Activated naive CD8-positive, alpha-beta T cell treated with anti-CD3 and anti-CD28 coated beads for 36 hours (primary cell): Measurements from ENCODE around the gene TAF5L. TPM values are rescaled to one million over a fixed set of nuclear protein-coding genes. Genes with fewer than 3 reads are reported as not detected.
A peak's percentile ranks its signal among the peaks of the same experiment; 100 is the strongest.

Experiments used
- DNase-seq: peaks from one replicate; pipeline ENCODE4 v3.0.0; 2021
- H3K27ac Mint-ChIP-seq: one replicate; pipeline ENCODE4 v1.8.0; 2022; ENCODE audit warnings: mild to moderate bottlenecking, moderate library complexity, mixed read lengths
- H3K27me3 Mint-ChIP-seq: one replicate; pipeline ENCODE4 v1.8.0; 2022; ENCODE audit warnings: mild to moderate bottlenecking, mixed read lengths
- H3K36me3 Mint-ChIP-seq: one replicate; pipeline ENCODE4 v1.8.0; 2021; ENCODE audit warnings: mild to moderate bottlenecking, mixed read lengths
- H3K4me1 Mint-ChIP-seq: one replicate; pipeline ENCODE4 v1.8.0; 2021; ENCODE audit warnings: mixed read lengths
- H3K4me3 Mint-ChIP-seq: one replicate; pipeline ENCODE4 v1.8.0; 2022; ENCODE audit warnings: mild to moderate bottlenecking, moderate library complexity, mixed read lengths
- H3K9me3 Mint-ChIP-seq: one replicate; pipeline ENCODE4 v1.8.0; 2022; ENCODE audit warnings: mixed read lengths
- total RNA-seq, 2 experiments: library from RNA; stranded (reverse); gene quantifications; one replicate each; pipeline ENCODE4 v1.2.3, GENCODE V29; 2021

The TAF5L gene
- total RNA-seq = 10 to 100 TPM; 28.0 to 32.2 TPM

DNA sequence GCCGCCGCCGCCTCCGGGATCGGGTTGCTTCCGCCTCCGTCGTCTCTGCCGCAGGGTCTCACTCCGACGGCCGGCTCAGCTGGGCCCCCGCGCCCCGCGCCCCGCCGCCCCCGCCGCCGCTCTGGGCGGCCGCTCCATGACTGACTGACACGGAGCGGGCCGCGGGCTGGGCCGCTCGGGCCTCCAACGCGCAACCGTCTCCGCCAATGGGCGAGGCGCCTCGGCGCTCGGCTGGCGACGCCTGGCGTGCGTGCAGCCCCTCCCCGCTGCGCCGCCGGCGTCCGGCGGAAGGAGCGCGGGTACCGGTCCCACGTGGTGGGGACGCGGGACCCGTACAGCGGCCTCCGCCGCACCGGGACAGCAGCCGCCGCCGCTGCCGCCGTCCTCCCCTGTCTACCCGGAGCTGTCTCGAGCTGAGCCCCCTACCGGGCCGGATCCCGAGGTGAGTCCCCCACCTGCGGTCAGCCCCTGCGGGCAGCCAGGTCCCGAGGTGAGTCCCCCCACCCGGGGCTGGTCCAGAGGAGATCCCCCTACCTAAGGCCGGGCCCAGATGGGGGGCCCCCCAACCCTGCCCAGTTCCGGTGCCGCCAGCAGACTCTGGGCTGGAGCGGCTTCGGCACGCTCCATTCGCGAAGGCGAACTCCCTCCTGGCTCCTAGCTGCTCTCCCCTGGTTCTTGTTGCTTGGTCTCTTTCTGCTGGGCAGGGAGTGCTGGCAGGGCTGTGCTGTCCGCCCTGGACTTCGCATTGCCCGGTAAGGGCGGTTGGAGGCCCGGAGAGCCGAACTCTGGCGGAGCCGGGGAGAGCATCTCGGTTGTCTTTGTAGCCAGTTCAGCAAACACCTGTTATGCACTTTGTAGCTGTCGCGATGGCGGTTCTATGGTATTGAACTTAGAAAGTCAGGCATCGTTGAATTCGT lies at the start of gene TAF5L, which contains the start of gene URB2:
TSS of gene TAF5L (minus strand) at position 208 of the 917 bp plus-strand sequence. CDS start 11,640 bp downstream, outside the sequence.
TSS of gene URB2 (plus strand) at position 333 of the 917 bp plus-strand sequence. CDS start 1,387 bp downstream, outside the sequence.
- H3K4me3 Mint-ChIP-seq = peak within 1 kb of the TSS; percentile 99
- peak within 1 kb of the TSS; percentile 97 for H3K27ac Mint-ChIP-seq
- H3K27me3 Mint-ChIP-seq = no peaks in the 10 kb centered on the region
- peaks cover 60% of the 10 kb centered on the region for H3K4me1 Mint-ChIP-seq
- peaks cover 33% of the 10 kb centered on the region for H3K36me3 Mint-ChIP-seq
- DNase-seq = peak; percentile 95
- H3K9me3 Mint-ChIP-seq = no peaks in the 10 kb centered on the region

DNA sequence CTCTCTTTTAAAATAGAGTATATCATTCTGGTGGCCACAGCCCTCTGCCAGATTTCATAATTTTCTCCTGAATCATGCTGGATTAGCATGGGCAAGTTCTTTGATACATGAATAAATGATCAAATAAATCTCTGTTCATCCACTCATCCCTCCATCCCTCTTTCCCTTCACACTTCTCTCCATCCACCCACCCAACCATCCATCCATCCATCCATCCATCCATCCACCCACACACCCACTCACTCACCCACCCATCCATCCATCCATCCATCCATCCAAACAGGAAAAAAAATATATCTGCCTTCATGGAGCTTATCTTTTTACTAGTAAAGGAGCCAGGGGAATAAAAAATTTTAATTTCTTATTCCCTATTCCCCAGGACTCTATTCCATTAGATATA lies 49.5 kb upstream of the TAF5L start:
- Mint-ChIP-seq H3K4me1 (peaks cover 7% of the 10 kb centered on the region), H3K36me3 (peaks cover 6% of the 10 kb centered on the region), H3K4me3 (no peak overlapping the region), H3K9me3 (no peaks in the 10 kb centered on the region), H3K27me3 (no peaks in the 10 kb centered on the region), H3K27ac (no peak overlapping the region)
- DNase-seq = no peak

DNA sequence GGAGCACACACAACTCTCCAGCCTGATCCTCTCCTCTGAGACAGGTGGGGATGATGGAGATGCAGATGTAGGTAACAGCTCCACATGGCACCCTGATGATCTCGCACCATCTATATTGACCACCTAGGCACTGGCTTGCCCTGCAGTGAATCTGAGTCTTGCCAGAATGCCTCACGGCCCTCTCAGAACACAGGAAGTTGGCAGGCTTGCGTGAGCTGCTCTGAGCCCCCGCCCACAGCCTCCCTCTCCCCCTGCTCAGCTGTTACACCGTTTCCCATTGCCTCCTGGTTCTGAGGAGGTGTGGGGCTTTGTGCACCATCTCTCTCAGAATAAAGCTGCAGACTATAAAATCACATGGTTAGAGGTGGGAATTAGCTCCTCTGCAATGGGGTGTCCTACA lies 48.1 kb upstream of the TAF5L start:
- Mint-ChIP-seq H3K27ac (no peak overlapping the region), H3K9me3 (no peaks in the 10 kb centered on the region), H3K27me3 (no peaks in the 10 kb centered on the region), H3K4me3 (no peak overlapping the region), H3K36me3 (peaks cover 8% of the 10 kb centered on the region), H3K4me1 (peaks cover 7% of the 10 kb centered on the region)
- DNase-seq = no peak

DNA sequence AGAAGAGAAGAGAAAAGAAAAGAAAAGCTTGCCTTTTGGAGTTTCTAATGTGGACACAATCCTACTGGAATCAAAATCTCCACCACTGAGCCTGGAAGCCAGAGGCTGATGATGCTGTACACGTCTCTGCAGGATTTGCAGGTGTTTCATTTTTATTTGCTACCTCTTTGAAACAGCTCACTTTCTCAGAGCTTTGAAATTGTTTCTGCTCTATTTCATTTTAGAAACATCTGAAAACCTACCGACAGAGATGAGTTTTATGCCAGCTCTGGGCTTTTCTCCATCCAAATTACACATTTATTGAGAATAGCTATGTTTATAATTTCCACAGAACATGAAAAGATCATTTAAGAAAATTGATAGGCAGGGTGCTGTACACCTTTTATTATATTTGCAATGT lies 46.3 kb upstream of the TAF5L start:
- H3K4me3 Mint-ChIP-seq = no peak overlapping the region
- DNase-seq = no peak
- no peaks in the 10 kb centered on the region for H3K27me3 Mint-ChIP-seq
- H3K27ac Mint-ChIP-seq = no peak overlapping the region
- H3K36me3 Mint-ChIP-seq = peaks cover 13% of the 10 kb centered on the region
- no peaks in the 10 kb centered on the region for H3K9me3 Mint-ChIP-seq
- peaks cover 7% of the 10 kb centered on the region for H3K4me1 Mint-ChIP-seq

DNA sequence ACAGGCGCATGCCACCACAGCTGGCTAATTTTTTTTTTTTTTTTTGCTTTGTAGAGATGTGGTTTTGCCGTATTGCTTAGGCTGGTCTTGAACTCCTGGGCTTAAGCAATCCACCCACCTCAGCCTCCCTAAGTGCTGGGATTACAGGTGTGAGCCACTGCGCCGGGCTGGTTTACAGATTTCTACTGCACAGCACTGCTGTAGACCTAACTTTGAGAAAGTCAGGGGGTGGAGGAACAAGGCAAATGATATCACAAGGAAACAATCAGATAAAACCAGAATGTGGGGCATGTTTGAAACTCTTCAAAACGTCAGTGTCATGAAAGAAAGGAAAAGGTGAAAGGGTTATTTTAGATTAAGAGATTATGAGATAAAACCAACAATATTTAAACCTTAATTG lies 45.4 kb upstream of the TAF5L start:
- Mint-ChIP-seq H3K9me3 (no peaks in the 10 kb centered on the region), H3K27ac (no peak overlapping the region), H3K4me3 (no peak overlapping the region), H3K36me3 (peaks cover 13% of the 10 kb centered on the region), H3K27me3 (no peaks in the 10 kb centered on the region), H3K4me1 (peaks cover 7% of the 10 kb centered on the region)
- no peak for DNase-seq

DNA sequence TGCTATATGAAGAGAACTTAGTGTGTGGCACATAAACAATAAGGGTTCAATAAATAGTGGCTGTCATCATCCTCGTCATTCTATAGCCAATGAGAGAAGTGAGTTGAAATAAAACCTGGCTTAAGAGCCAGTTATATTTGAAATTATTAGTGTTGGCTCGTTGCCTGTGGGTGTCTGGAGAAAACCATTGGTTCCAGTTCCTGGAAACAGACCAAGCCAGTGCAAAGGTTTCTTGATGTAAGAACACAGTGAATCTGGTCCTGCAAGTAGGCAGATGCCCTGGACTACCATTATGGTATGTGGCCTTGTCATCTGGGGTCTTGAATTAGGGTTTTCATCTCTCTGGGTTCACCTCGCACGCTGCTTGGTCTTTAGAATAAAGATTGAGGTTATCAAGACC lies 43.4 kb upstream of the TAF5L start:
- Mint-ChIP-seq H3K36me3 (peaks cover 15% of the 10 kb centered on the region), H3K4me1 (peaks cover 5% of the 10 kb centered on the region), H3K27ac (no peak overlapping the region), H3K9me3 (no peaks in the 10 kb centered on the region), H3K4me3 (no peak overlapping the region), H3K27me3 (no peaks in the 10 kb centered on the region)
- DNase-seq = no peak

DNA sequence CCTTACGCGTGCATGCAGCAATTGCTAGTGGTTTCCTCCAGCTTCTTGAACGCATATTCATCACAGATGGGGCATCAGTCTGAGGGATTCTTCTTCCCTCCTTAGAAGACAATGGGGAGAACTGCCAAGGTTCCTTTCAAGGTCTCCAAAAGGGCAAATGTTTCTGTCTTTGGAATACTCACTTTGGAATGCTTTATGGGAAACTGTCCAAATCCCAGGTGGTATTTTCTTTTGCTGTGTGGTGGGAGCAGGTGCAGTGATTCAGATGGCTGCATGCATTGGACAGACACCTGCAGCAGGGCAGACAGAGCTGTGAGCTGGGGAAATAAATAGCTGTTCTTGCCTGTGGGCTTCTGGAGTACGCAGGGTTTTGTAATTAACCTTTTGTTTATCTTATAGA lies 40.7 kb upstream of the TAF5L start:
- Mint-ChIP-seq H3K9me3 (no peaks in the 10 kb centered on the region), H3K4me3 (no peak overlapping the region), H3K36me3 (peaks cover 19% of the 10 kb centered on the region), H3K27ac (no peak overlapping the region), H3K4me1 (no peaks in the 10 kb centered on the region), H3K27me3 (no peaks in the 10 kb centered on the region)
- DNase-seq = no peak

DNA sequence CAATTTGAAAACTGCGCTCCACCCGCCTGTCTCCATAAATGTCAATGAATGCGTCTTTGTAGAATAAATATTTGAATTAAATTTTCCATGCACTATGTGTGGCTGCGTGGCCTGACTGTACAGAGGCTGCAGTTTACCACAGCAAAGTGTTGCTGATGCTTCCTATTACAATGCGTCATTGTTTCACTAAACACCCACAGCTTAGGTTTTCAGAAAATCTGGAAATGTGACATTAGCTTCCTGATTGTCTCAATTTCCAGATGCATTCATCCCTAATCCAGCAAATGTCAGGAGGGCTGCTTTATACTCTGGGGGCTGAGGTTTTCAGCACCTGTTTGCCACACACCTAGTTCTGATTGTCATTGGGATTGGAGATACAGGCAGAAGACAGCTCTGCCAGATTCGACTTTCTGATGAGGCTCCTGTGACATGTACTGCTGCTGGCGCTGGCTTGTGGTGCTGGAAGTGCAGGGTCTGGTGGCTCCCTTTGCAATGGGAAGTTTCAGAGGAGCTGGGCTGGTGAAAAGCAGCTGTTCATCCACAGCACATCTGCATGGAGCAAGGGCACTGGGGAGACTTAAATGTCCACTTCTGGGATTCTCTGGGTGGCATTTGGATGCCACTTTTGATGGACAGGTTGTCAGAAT lies 40.1 kb upstream of the TAF5L start:
- Mint-ChIP-seq H3K4me3 (no peak overlapping the region), H3K36me3 (peaks cover 24% of the 10 kb centered on the region), H3K9me3 (no peaks in the 10 kb centered on the region), H3K27me3 (no peaks in the 10 kb centered on the region), H3K27ac (no peak overlapping the region), H3K4me1 (peaks cover 5% of the 10 kb centered on the region)
- no peak for DNase-seq

DNA sequence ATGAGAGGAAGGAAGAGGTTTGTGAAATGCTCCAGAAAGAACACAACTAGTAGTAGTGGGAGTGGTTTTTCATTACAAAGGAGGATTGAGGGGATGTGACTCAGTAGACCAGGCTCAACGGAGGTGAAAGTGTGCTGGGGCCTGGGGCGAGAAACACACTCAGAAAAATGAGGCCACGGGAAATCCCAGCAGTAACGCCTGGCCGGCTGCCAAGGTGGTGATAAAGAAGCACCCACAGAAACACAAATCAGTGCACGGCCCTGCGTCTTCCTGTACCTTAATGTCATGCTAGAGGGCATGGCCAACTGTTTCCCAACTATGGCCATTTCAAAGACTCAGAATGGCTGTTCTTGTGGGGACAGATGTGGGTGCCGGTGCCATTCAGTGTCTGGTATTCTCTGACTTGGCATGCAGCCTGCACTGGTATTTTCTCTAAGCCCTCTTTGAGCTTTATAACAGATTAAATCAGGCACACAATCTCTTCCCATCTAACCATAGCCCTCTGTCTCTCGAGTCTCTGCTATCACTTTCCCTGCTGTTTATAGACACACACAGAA lies 38.3 kb upstream of the TAF5L start:
- Mint-ChIP-seq H3K4me1 (peaks cover 7% of the 10 kb centered on the region), H3K9me3 (no peaks in the 10 kb centered on the region), H3K36me3 (peaks cover 29% of the 10 kb centered on the region), H3K27ac (no peak overlapping the region), H3K27me3 (no peaks in the 10 kb centered on the region), H3K4me3 (no peak overlapping the region)
- DNase-seq = peak; percentile 83

DNA sequence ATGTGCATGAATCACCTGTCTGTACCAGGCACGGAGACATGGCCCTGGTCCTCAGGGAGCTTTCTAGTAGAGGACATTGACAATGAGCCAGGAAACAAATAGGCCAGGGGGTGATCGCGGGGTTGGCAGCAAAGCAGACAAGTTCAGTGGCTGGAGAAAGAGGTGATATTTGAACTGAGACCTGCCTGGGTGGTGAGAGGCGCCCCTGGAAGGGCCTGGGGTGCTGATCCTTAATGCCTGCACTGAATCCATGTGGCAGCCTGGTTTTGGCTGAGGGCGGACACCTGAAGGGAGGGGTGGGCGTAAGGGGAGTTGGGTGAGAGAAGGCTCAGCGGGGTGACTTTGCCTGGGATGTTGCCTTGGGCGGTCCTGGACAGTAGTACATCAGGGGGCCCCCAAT lies 36.0 kb upstream of the TAF5L start:
- DNase-seq = no peak
- no peak overlapping the region for H3K27ac Mint-ChIP-seq
- H3K4me1 Mint-ChIP-seq = peaks cover 13% of the 10 kb centered on the region
- H3K4me3 Mint-ChIP-seq = no peak overlapping the region
- peaks cover 34% of the 10 kb centered on the region for H3K36me3 Mint-ChIP-seq
- no peaks in the 10 kb centered on the region for H3K9me3 Mint-ChIP-seq
- H3K27me3 Mint-ChIP-seq = no peaks in the 10 kb centered on the region

DNA sequence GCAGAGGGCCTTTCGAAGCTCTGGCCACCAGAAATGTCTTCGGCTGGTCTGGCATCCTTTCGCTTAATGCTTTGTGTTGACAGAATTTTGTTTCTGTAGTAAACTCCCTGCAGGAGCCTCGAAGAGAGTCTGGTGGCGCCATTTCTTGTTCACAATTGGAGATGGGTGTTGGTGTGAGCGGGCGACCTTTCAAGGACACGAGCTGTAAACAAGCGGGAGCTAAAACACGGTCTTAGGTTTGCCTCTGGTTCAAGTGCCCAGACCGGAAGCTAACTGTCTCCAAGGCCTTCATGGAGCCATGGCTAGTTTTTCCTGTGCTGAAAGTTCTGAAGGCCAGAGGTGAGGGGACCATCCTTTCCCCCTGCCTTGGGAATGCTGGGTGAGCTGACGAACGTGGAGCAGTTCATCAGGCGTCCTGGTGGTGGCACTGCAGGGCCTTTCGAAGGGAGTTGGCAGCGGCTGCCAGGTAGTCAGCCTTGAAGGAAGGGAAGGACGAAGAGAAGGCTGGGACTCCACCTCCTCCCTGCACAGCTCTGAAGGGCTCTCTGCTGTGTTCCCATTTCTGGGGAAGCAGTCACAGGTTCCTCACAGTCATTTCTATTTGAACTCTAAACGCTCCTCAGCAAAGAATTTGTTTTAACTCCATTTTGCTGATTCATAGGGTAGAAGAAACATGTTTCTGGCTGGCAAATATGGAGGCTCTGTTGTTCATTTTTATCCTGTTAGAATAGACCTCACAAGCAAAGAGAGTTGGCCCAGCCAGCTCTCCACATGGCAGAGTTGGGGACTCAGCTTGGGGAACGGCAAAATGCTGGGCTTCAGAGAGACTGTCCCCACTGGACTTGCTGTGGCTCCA lies 35.3 kb upstream of the TAF5L start:
- Mint-ChIP-seq H3K27ac (peak overlapping the region; percentile 17), H3K9me3 (no peaks in the 10 kb centered on the region), H3K4me3 (no peak overlapping the region), H3K27me3 (no peaks in the 10 kb centered on the region), H3K4me1 (peaks cover 13% of the 10 kb centered on the region), H3K36me3 (peaks cover 33% of the 10 kb centered on the region)
- DNase-seq = peak; percentile 57

DNA sequence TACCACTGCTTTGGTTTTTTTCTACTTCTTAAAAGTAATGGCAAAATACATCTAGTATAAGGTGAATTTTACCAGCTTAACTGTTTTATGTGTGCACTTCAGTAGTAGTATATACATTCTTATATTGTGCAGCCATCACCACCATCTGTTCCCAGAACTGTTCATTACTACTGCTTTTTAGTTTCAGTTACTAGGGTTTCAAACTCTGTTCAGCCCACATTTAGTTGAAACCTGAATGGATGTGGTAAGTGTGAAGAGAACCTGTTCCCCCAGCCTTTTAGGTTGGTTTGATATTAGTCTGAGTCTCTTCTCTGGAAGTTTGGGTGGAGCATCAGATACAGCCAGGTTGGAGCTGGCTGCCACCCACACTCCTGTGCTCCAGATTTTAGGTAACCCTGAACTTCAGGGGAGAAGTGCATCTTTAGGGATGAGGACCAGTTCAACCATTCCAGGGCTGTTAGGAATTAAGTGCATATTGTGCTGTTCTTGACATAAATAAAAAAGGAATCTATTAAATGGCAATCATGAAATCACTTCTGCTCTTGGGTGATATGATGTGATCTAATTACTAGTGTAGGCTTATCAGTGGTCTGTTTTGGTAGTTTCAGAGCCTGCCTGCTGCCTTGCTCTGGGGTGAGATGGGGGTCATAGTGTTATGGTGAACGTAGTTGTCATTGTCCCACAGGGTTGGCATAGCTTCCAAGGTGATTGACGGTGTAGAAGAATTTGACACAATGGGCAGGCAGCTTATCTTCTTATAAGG lies 32.3 kb upstream of the TAF5L start:
- Mint-ChIP-seq H3K9me3 (no peaks in the 10 kb centered on the region), H3K4me1 (peaks cover 13% of the 10 kb centered on the region)

DNA sequence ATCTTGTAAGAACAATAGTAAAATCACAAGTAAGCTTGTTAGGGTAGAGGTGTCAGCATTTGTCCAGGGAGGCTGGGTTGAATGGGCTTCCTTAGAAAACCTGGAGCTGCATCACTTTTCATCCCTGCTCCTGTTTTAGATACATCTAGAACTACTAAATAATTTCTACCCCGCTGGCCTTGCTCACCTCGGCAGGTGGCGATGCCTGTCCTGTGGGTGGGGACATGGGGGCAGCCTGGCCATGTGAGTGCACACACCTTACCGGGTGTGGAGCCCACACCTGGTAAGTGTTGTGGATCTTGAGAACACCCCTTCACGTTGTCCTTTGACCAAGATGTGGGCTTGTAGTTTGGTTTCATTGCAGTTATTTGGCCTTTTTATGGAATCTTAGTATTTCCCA lies 29.9 kb upstream of the TAF5L start:
- peaks cover 19% of the 10 kb centered on the region for H3K36me3 Mint-ChIP-seq
- no peaks in the 10 kb centered on the region for H3K9me3 Mint-ChIP-seq
- H3K27ac Mint-ChIP-seq = no peak overlapping the region
- no peak for DNase-seq
- no peaks in the 10 kb centered on the region for H3K27me3 Mint-ChIP-seq
- no peak overlapping the region for H3K4me3 Mint-ChIP-seq
- H3K4me1 Mint-ChIP-seq = peaks cover 6% of the 10 kb centered on the region

More for the DNA sequence above, 32.3 kb upstream of the TAF5L start:
- Mint-ChIP-seq H3K4me3 (no peak overlapping the region), H3K27ac (no peak overlapping the region), H3K27me3 (no peaks in the 10 kb centered on the region), H3K36me3 (peaks cover 37% of the 10 kb centered on the region)
- no peak for DNase-seq

DNA sequence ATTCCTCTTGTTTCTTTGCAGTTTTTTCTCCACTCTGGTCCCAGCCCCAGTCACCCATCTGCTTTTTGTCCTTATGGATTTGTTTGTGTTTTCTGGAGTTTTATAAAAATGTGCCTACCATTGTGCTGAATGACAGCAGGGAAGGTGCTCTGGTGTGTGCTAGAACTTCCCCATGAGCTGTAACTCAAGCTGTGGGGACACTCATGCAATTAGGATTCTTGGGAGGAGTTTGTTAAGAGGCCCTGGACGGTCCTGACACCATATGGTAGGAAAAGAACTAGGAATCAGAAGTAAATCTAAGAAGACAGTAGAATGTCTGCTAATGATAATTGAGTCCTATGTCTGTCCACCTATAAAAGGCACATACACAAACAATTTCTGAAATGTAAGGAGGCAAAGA lies 27.5 kb upstream of the TAF5L start:
- H3K36me3 Mint-ChIP-seq = peaks cover 11% of the 10 kb centered on the region
- H3K9me3 Mint-ChIP-seq = no peaks in the 10 kb centered on the region
- no peak overlapping the region for H3K27ac Mint-ChIP-seq
- H3K4me1 Mint-ChIP-seq = peaks cover 6% of the 10 kb centered on the region
- no peak overlapping the region for H3K4me3 Mint-ChIP-seq
- no peak for DNase-seq
- no peaks in the 10 kb centered on the region for H3K27me3 Mint-ChIP-seq
